Measurements from ENCODE around the gene TCTN1.

DNA sequence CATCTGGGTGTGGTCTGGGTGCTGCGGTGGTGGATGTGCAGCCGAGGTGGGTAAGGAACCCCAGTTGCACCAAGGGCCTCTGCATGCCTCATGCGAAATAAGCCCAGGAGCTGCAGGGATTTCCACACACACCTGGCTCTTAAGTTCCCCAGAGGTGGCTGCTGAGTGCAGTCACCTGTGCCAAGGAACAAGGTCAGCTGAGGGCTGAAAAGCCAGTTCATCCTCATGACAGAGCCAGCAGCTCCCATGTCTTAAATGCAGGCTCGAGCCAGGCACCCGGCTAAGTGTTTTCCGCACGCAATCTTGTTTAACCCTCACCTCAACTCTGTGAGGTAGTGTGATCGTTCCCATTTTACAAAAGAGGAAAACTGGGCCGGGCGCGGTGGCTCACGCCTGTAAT lies 65.3 kb downstream of the TCTN1 start:
- TF ChIP-seq, protein P1, sequence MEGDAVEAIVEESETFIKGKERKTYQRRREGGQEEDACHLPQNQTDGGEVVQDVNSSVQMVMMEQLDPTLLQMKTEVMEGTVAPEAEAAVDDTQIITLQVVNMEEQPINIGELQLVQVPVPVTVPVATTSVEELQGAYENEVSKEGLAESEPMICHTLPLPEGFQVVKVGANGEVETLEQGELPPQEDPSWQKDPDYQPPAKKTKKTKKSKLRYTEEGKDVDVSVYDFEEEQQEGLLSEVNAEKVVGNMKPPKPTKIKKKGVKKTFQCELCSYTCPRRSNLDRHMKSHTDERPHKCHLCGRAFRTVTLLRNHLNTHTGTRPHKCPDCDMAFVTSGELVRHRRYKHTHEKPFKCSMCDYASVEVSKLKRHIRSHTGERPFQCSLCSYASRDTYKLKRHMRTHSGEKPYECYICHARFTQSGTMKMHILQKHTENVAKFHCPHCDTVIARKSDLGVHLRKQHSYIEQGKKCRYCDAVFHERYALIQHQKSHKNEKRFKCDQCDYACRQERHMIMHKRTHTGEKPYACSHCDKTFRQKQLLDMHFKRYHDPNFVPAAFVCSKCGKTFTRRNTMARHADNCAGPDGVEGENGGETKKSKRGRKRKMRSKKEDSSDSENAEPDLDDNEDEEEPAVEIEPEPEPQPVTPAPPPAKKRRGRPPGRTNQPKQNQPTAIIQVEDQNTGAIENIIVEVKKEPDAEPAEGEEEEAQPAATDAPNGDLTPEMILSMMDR (IDR thresholded peaks at IDR 0.05): no peak
- TF ChIP-seq POLR2A (IDR thresholded peaks at IDR 0.05): no peak

All from right lobe of liver (tissue), 4 donors.